ENCODE measurements around the gene PAPOLA.

DNA sequence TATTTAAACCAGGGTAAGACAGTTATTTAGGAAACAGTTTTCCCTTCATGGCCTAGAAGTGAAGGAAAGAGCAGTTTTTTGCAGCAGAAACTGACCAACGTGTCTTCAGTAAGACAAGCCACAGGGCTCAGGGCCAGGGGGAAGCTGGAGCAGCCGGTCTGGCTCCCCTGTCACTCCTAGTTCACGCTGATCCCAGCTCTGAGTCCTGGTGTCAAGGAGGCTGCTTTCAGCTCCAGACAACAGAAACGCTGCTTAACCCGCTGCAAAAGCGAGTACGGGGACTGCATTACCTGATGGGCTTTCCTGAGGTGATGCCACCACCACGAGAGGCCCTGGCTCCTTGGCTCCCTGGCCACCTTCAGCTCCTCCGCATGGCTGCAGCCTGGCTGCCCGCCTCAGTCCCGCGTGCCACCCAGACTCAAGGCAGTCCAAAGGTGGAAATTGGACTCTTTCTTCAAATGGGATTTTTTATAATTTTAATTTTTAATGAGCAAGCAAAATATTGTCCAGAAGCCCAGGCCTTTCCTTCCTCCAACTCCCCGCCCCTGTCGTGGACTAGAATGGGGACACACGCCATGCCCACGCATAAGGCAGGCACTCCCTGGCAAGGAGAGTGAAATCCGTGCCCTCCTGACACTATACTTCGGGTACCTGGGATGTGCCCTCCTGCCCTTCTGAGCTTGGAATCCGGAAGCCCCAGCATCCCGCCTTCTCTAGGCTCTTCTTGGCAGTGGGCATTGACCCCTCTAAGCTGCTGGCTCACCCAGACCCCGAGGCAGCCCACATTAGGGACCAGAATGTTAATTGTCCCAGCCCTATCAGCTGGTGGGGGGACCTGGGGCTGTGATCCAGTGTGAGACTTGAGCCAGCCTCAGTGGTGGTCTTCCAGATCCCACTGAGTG, 85.0 kb downstream of the PAPOLA start:
- no peak for TF ChIP-seq CTCF (IDR thresholded peaks at IDR 0.05; ENCODE audit: low read length)
- no peak for TF ChIP-seq EZH2 (optimal IDR thresholded peaks at IDR 0.05; ENCODE audit: low read depth, low read length)
- no peak for TF ChIP-seq EZH2phosphoT487 (IDR thresholded peaks at IDR 0.05; ENCODE audit: low read length)
